Mononuclear cell (primary cell): ENCODE data around the gene FOXC1. TPM values are rescaled to one million over a fixed set of nuclear protein-coding genes. Genes with fewer than 3 reads are reported as not detected.
A peak's percentile ranks its signal among the peaks of the same experiment; 100 is the strongest.

Source experiments
- H3K27me3 ChIP-seq: 2 replicates; pipeline ENCODE4 v1.6.0; 2011; ENCODE audit warnings: low read length, control low read depth; ENCODE audit not compliant: insufficient read depth
- H3K4me1 ChIP-seq: 2 replicates; pipeline ENCODE4 v1.5.1; 2011; ENCODE audit warnings: mild to moderate bottlenecking, low read length, control low read depth; ENCODE audit not compliant: insufficient read depth
- H3K4me3 ChIP-seq: 2 replicates; pipeline ENCODE4 v1.5.1; 2011; ENCODE audit warnings: mild to moderate bottlenecking, low read length, moderate library complexity
- H3K9me3 ChIP-seq: 2 replicates; pipeline ENCODE4 v1.5.1; 2011; ENCODE audit warnings: low read depth, mild to moderate bottlenecking, control low read depth, low read length
- total RNA-seq: library from RNA; depleted of rRNA; stranded (reverse); fragments of >200 nt; gene quantifications from one replicate; pipeline ENCODE4 v1.2.3, GENCODE V29; 2012

Gene FOXC1
- total RNA-seq, 1 donor, result 0.10 TPM

GRCh38 chr6:1619098-1619672 lies 9.5 kb downstream of the FOXC1 start:
- Histone ChIP-seq H3K27me3 (peaks cover 88% of the 10 kb centered on the region), H3K4me1 (peaks cover 21% of the 10 kb centered on the region), H3K4me3 (no peak overlapping the region), H3K9me3 (no peaks in the 10 kb centered on the region)

GRCh38 chr6:1619673-1620503 lies 10.2 kb downstream of the FOXC1 start:
- peaks cover 91% of the 10 kb centered on the region for H3K27me3 ChIP-seq
- H3K4me3 ChIP-seq, result no peak overlapping the region

DNA sequence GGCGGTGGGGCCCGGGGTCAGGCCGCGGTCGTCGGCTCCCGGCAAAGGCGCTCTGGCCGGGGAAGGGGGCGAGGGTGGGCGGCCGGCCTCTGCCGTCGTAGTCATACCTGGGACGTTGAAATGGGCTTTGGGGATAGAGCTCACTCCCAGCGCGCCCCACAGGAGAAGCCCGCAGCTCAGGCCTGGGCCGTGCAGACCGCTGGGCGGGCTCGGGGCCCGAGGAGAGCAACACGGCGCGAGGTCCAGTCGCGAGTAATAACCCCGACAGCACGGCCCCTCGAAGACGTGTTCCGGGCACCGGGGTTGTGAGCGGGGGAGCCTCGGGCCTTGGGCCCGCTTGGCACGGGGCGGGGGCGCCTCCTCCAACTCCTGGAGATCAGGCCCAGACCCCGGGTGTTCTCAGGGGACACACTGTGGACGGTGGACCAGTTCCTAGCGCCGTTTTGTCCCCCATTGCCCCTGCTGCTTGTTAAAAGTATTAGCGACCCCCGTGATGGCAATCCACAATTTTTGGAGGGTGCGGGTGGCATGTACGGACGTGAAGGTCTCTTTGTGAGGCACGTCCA lies 10.9 kb downstream of the FOXC1 start:
- H3K9me3 ChIP-seq, result no peaks in the 10 kb centered on the region
- H3K4me1 ChIP-seq, result peaks cover 26% of the 10 kb centered on the region
- peaks cover 91% of the 10 kb centered on the region for H3K27me3 ChIP-seq
- no peak overlapping the region for H3K4me3 ChIP-seq

More at GRCh38 chr6:1619673-1620503, 10.2 kb downstream of the FOXC1 start:
- Histone ChIP-seq H3K9me3 (no peaks in the 10 kb centered on the region), H3K4me1 (peaks cover 23% of the 10 kb centered on the region)

- H3K4me3 ChIP-seq, result no peak overlapping the region
- peaks cover 91% of the 10 kb centered on the region for H3K27me3 ChIP-seq
- H3K4me1 ChIP-seq, result peaks cover 30% of the 10 kb centered on the region
- H3K9me3 ChIP-seq, result no peaks in the 10 kb centered on the region
These were observed 11.5 kb downstream of the FOXC1 start for GRCh38 chr6:1621070-1621701.

DNA sequence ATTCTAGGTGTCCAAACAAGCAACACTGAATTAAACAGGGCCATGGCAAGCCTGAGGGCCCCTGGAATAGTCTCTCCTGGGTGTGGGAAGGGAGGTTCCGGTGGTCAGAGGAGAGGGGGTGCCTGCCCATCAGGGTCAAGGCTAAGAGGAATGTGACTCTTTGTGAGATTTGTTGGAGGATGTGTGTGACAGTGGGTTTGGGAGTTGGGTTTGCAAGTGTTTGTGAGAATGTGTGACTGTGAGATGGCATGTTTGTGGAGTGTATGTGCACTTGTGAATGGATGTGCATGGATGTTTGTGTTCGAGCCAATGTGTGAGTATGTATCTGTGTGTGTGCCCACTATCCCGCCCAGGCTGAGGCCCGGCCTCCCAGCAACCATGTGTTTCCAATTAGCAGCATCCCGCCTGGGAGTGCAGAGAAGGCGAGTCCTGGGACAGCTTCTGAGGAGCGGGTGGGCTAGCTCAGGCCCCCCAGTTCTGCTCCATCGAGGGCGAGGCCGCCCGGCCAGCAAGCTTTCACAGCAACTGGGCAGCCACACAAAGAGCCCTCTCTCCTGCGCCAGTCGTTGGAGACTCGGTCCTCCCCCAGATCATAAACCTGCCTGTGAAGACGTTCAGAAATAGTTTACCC lies 12.6 kb downstream of the FOXC1 start:
- Histone ChIP-seq H3K4me3 (no peak overlapping the region), H3K27me3 (peaks cover 91% of the 10 kb centered on the region), H3K4me1 (peaks cover 30% of the 10 kb centered on the region), H3K9me3 (no peaks in the 10 kb centered on the region)

DNA sequence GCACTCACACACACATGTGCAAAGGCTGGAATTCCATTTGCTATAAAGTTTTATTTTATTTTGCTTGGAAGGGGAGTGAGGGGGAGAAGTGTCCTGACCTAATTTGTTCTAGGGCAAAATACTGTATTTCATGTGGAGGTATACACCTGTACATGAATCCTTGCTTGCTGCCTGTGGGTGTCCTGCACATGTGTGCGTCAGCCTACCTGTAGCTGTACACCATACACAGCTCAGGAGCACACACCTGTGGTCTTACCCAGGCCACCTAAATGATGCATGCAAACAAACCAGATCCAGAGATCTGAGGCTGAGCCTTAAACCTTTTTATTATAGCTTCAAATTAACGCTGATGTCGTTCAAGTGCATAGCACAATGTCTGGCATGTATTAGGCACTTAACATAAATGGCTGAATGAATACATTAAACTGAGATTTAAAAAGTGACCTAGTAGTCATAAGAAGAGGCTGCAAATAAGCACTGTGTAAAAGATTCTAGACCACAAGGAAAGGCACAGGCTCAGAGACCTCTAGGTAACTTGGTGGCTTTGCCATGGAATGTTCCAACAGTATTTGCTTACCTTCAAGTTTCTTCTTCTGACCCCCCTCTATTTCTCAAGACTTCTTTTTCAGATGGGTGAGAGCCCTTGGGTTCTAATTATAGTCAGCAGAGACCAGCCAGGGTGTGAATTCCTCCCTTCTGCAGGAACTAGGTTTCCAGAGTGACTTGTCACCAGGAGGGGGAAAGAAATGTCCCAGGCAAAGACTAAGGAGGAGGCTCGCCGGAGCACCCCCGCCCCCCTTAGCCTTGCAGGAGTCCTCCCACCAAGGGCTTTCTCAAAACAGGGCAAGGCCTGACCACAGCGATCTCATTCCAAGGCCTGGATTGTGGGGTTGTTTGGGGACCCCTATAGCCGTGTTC lies 13.4 kb downstream of the FOXC1 start:
- H3K4me1 ChIP-seq, result peaks cover 30% of the 10 kb centered on the region
- H3K9me3 ChIP-seq, result no peaks in the 10 kb centered on the region
- no peak overlapping the region for H3K4me3 ChIP-seq
- peaks cover 91% of the 10 kb centered on the region for H3K27me3 ChIP-seq

DNA sequence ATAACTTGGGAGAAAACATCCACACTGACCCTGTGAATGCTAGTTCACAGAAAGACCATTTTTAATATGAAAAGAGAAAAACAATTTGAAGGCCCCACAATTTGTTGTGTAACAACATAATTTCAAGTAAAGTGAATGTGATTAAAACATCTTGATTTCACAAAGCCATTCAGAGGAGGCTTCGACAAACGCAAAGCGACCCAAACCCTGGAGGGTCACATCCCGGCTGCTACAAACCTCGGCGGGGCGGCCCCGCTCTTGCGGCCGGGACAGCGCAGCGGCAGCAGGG lies 14.0 kb downstream of the FOXC1 start:
- no peak overlapping the region for H3K4me3 ChIP-seq
- H3K9me3 ChIP-seq, result no peaks in the 10 kb centered on the region
- H3K27me3 ChIP-seq, result peaks cover 90% of the 10 kb centered on the region
- H3K4me1 ChIP-seq, result peaks cover 30% of the 10 kb centered on the region

- H3K4me3 ChIP-seq, result peak overlapping the region; percentile 2
These were observed 14.5 kb downstream of the FOXC1 start for GRCh38 chr6:1624058-1624850.

GRCh38 chr6:1624851-1625781 lies 15.4 kb downstream of the FOXC1 start:
- Histone ChIP-seq H3K4me1 (peaks cover 24% of the 10 kb centered on the region), H3K4me3 (peak overlapping the region; percentile 2), H3K9me3 (no peaks in the 10 kb centered on the region), H3K27me3 (peaks cover 82% of the 10 kb centered on the region)

More at GRCh38 chr6:1624058-1624850, 14.5 kb downstream of the FOXC1 start:
- Histone ChIP-seq H3K9me3 (no peaks in the 10 kb centered on the region), H3K4me1 (peaks cover 30% of the 10 kb centered on the region), H3K27me3 (peaks cover 86% of the 10 kb centered on the region)

DNA sequence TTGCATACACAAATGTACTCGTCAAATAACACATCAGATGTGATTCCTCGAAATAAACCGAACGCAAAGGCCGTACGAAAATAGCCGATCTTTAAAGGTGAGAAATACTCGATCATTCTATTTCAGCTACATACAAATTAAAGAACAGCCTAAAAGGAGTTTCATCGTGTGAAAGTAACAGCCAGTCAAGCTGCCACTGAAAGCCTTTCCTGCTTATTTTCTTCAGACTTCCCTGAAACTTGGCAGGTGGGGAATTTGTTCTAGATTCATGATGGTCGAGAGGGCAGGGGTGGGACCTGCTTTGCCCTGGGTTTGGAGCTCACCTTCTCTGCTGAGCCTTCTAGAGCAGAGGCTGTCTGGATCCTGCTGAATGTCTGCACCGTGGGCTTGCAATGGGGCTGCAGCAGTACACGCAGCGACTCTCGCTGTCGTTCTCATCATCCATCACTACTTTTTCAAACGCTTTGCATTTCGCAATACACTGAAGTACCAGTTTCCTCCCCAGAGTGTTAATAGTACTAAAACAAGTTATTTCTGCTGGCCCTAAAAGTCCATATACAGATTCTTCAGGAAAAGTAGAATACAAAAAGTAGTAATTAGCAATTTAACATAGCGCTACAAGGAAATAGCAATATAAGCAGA lies 16.2 kb downstream of the FOXC1 start:
- Histone ChIP-seq H3K4me3 (no peak overlapping the region), H3K9me3 (no peaks in the 10 kb centered on the region), H3K4me1 (peaks cover 21% of the 10 kb centered on the region), H3K27me3 (peaks cover 74% of the 10 kb centered on the region)

- peaks cover 68% of the 10 kb centered on the region for H3K27me3 ChIP-seq
- no peaks in the 10 kb centered on the region for H3K9me3 ChIP-seq
- no peak overlapping the region for H3K4me3 ChIP-seq
- peaks cover 21% of the 10 kb centered on the region for H3K4me1 ChIP-seq
These were observed 16.8 kb downstream of the FOXC1 start for GRCh38 chr6:1626481-1626880.

GRCh38 chr6:1627827-1628560 lies 18.3 kb downstream of the FOXC1 start:
- H3K4me3 ChIP-seq, result no peak overlapping the region
- H3K27me3 ChIP-seq, result peaks cover 58% of the 10 kb centered on the region
- H3K4me1 ChIP-seq, result peaks cover 21% of the 10 kb centered on the region
- no peaks in the 10 kb centered on the region for H3K9me3 ChIP-seq
